ENCODE data around the gene PBX3. TPM values are rescaled to one million over a fixed set of nuclear protein-coding genes. Genes with fewer than 3 reads are reported as not detected.

PBX3 gene
- total RNA-seq, 4 donors from 2014 or later: 14.1 to 31.1 (median 21.6) TPM

DNA sequence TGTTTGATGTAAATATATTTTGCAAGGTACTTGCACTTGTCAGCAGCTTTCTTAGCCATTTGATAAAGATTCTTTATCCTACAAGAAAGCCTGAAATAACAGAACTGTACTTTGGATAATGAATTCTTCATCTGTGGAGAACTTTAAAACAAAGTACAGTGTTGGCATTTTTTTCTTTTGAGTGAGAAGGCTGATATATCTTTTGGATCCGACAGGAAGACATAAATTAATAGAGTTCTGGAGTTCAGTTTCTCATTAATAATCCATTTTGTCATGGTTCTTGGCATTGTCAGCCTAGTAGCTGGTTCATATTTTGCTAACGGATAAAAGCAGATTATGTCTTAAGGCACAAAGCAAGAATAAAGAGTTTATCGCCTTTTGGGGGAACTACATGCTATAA is 17.0 kb downstream of the PBX3 start:
- no peak overlapping the region for H3K4me3 ChIP-seq (ENCODE audit: low read depth, poor library complexity, severe bottlenecking)
- WGBS, 2 donors: 39 to 42% methylated on average over 3 of the region's 3 CpGs
- TF ChIP-seq, protein P1, sequence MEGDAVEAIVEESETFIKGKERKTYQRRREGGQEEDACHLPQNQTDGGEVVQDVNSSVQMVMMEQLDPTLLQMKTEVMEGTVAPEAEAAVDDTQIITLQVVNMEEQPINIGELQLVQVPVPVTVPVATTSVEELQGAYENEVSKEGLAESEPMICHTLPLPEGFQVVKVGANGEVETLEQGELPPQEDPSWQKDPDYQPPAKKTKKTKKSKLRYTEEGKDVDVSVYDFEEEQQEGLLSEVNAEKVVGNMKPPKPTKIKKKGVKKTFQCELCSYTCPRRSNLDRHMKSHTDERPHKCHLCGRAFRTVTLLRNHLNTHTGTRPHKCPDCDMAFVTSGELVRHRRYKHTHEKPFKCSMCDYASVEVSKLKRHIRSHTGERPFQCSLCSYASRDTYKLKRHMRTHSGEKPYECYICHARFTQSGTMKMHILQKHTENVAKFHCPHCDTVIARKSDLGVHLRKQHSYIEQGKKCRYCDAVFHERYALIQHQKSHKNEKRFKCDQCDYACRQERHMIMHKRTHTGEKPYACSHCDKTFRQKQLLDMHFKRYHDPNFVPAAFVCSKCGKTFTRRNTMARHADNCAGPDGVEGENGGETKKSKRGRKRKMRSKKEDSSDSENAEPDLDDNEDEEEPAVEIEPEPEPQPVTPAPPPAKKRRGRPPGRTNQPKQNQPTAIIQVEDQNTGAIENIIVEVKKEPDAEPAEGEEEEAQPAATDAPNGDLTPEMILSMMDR (IDR thresholded peaks at IDR 0.05): no peak
- no peak for TF ChIP-seq POLR2A (IDR thresholded peaks at IDR 0.05)
- intact Hi-C loops (cut with DNase I; ENCODE audit: low total_unique reads): no loop called here
- DNase-seq (ENCODE audit: low spot score in 2 of 2): no peak

DNA sequence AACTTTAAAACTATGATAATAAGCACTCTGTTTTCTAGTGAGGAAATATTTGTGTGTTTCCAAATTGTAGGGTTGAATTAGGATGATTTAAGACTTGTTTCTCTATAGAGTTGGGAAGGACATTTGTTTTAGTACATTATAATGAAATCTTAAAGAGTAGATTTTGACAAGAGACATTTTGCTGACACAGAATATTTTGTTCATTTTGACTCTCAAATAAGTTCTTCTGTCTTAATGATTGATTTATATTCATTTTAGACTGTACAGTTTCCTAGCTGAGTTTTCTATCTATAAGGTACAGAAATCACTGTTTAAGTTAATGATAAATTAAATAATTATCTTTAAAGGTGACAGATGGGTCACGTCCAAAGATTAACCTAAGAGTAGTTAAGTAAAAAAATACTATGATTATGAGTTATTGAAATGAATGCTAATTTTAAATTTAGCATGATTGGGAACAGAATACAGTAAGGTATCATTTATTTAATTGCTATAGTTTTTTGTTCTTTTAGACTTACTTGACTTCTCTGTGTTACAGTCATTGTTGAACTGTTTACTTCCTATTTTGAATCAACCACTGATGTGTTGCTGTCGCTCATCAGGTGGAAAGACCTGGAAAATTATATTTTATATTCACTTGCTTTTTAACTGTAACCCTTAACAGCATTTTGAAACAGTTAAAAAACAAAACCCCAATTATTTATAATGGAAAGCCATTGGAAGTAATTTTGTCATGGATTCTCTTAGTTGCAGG is 19.5 kb downstream of the PBX3 start:
- 90 to 95% methylated on average over 2 of the region's 2 CpGs for WGBS, 2 donors
- no peak overlapping the region for H3K4me3 ChIP-seq (ENCODE audit: low read depth, poor library complexity, severe bottlenecking)
- TF ChIP-seq, protein P1 (IDR thresholded peaks at IDR 0.05): no peak
- TF ChIP-seq POLR2A (IDR thresholded peaks at IDR 0.05): no peak
- no peak for DNase-seq (ENCODE audit: low spot score in 2 of 2)
- intact Hi-C loops (cut with DNase I; ENCODE audit: low total_unique reads): no loop called here

DNA sequence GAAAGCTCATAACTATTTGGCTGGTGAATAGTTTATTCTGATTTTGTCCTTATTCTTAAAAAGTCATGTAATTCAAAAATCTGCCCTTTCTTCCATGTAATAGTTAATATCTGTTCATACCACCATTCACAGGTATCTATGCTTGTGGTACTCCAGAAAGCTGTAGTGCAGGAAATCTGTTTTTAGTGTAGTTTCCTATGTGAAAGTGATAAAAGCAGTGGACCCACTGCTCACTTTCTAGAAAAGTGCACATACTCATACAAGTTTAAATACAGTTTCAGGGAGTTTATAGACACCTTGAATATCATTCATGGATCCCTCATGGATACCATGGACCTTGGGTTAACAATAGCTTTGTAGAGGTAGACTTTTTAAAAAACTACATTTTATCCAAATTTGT is 20.2 kb downstream of the PBX3 start:
- intact Hi-C loops (cut with DNase I; ENCODE audit: low total_unique reads): no loop called here
- H3K4me3 ChIP-seq (ENCODE audit: low read depth, poor library complexity, severe bottlenecking): no peak overlapping the region
- no peak for DNase-seq (ENCODE audit: low spot score in 2 of 2)
- TF ChIP-seq POLR2A (IDR thresholded peaks at IDR 0.05): no peak
- TF ChIP-seq, protein P1 (IDR thresholded peaks at IDR 0.05): no peak

DNA sequence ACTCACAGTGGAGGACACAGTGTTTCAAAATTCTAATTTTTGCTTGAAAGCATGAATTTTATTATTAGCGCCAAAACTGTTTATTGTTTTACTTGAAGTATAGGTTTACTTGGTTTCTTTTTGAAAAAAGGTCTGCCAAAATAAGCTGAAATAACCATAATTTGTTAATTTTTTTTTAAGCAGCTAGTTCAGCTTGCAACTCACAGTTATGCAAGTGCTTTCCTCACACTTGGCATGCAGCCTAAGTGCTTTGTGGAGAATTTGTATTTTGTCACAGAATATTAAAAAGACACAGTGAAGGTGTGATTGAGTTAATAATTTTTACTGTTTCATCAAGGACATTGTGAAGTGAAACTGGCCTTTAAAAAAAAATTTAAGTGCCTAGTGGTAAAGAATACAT is 21.6 kb downstream of the PBX3 start:
- no peak overlapping the region for H3K4me3 ChIP-seq (ENCODE audit: low read depth, poor library complexity, severe bottlenecking)
- intact Hi-C loops (cut with DNase I; ENCODE audit: low total_unique reads): no loop called here
- 98% methylated on average over 1 of the region's 1 CpG for WGBS, 2 donors
- TF ChIP-seq, protein P1 (IDR thresholded peaks at IDR 0.05): no peak
- no peak for TF ChIP-seq POLR2A (IDR thresholded peaks at IDR 0.05)
- no peak for DNase-seq (ENCODE audit: low spot score in 2 of 2)

DNA sequence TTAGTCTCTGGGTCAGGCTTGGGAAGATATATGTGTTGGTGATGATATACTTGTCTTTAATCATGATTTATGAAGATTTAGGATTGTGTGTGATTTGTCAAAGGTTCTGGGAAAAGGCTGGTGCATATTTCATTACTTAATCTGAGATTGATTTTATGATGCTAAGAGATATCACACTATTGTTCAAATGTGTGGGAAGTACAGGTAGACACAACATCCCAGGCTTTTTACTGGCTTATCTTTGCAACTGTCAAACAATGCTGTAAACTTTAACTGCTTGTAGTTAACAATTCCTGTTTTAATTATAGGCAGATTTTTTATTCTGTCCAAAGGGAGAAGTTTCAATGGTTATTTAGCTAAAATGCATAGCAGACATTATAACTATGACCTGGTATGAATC is 23.9 kb downstream of the PBX3 start:
- intact Hi-C loops (cut with DNase I; ENCODE audit: low total_unique reads): no loop called here
- TF ChIP-seq, protein P1 (IDR thresholded peaks at IDR 0.05): no peak
- no peak for TF ChIP-seq POLR2A (IDR thresholded peaks at IDR 0.05)
- H3K4me3 ChIP-seq (ENCODE audit: low read depth, poor library complexity, severe bottlenecking): no peak overlapping the region
- no peak for DNase-seq (ENCODE audit: low spot score in 2 of 2)

DNA sequence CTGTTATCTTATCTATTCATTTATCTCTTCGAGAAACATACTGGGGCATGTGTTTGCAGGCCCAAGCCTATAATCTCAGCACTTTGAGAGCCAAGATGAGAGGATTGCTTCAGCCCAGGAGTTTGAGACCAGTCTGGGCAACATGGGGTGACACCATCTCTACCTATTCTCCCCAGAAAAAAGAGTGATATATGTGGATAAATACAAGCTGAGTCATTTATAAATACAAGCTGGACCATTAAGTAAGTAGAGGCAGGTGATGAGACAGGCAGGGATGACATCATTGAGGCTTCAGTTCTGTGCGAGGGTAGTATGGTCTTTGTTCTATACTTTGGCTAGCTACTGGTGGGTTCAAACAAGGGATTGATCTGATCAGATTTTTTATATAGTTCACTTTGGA is 25.6 kb downstream of the PBX3 start:
- no peak overlapping the region for H3K4me3 ChIP-seq (ENCODE audit: low read depth, poor library complexity, severe bottlenecking)
- no peak for TF ChIP-seq POLR2A (IDR thresholded peaks at IDR 0.05)
- TF ChIP-seq, protein P1 (IDR thresholded peaks at IDR 0.05): no peak
- intact Hi-C loops (cut with DNase I; ENCODE audit: low total_unique reads): no loop called here
- WGBS, 2 donors: 66 to 70% methylated on average over 2 of the region's 2 CpGs
- no peak for DNase-seq (ENCODE audit: low spot score in 2 of 2)

Data from lower leg skin (tissue), 4 donors.